ENCODE measurements around the gene MCRIP2. TPM values are rescaled to one million over a fixed set of nuclear protein-coding genes. Genes with fewer than 3 reads are reported as not detected.

Gene MCRIP2
- total and polyA plus RNA-seq, 9 of the 15 experiments (the other 6 are each of a cell fraction or from before 2014, with no cell fraction given) = 0.80 to 120 (median 35.2) TPM

- Histone ChIP-seq H3K9me1 (ENCODE audit: control insufficient read depth, insufficient read depth, low read length) (no peaks in the 10 kb centered on the region), H3K79me2 (ENCODE audit: control insufficient read depth, insufficient read depth, low read length) (peaks cover 22% of the 10 kb centered on the region), H3K4me1 (replicated peaks in 1 of 2; ENCODE audit: control insufficient read depth in 2 of 2, insufficient read depth in 2 of 2, low read length in 2 of 2) (peaks cover 21 to 83% of the 10 kb centered on the region in 2 experiments), H4K20me1 (replicated peaks; ENCODE audit: control insufficient read depth, insufficient read depth, low read length) (no peaks in the 10 kb centered on the region), H3K9me3 (replicated peaks; ENCODE audit: control insufficient read depth, insufficient read depth, low read depth, low read length) (no peaks in the 10 kb centered on the region), H3K27ac (ENCODE audit: extremely low read depth, low read depth, low read length) (peak overlapping the region; percentile 93), H3K4me2 (ENCODE audit: insufficient read depth, low read length) (peak overlapping the region; percentile 92), H3K4me3 (peak overlapping the region; percentile 87), H3K27me3 (ENCODE audit: control insufficient read depth in 2 of 2, insufficient read depth in 2 of 2, low read length in 2 of 2) (no peaks in the 10 kb centered on the region), H3K9ac (ENCODE audit: insufficient read depth in 1 of 2, low read depth in 2 of 2, low read length in 2 of 2) (peak overlapping the region; percentile 87 to 99), H3K36me3 (ENCODE audit: control insufficient read depth, insufficient read depth, low read length) (peaks cover 25% of the 10 kb centered on the region; the same call in 1 of the 3 replicates), H2AFZ (ENCODE audit: low read depth, low read length) (peak overlapping the region; percentile 97)
- intact Hi-C loops (cut with micrococcal nuclease) = loop anchor here (2.0 to 5.0 kb wide), 2 partner anchors 13 to 42 kb away; partner anchors contain the start of gene RHBDL1
- peak in 2 of 4 experiments; percentile 41 to 42 for DNase-seq (ENCODE audit: extremely low read depth in 1 of 4, low spot score in 3 of 4)
- ChIA-PET CTCF (ENCODE audit: low intra/inter-chr PET ratio) (interaction anchor here (1.8 kb wide), 1 partner anchor 32 kb away, joined by 7 read pairs; the partner anchor contains the start of gene RHOT2), POLR2A (interaction anchor here (0.6 to 2.2 kb wide), 13 partner anchors 11 to 1043 kb away, joined by 3 to 8 read pairs (median 4); partner anchors contain the start of genes NHLRC4 and RHOT2)
- 1% methylated on average over 42 of the region's 55 CpGs for WGBS (ENCODE audit: insufficient coverage, low coverage, missing lambda C conversion rate)
- FAIRE-seq = no peak
- BruUV-seq (replicated peaks) = no TSS peak
- ATAC-seq = peak; percentile 2; the same call in 2 of the 3 replicates
- in situ Hi-C loops (cut with MboI) = no loop called here
- TF ChIP-seq THAP12 (CRISPR knock-in tag; IDR thresholded peaks at IDR 0.05) (peak; percentile 42; the same call in 1 of the 2 replicates), POLR2B (IDR thresholded peaks at IDR 0.05; ENCODE audit: low read depth, partially characterized antibody) (peak; percentile 61), ZBTB7A (IDR thresholded peaks at IDR 0.05; ENCODE audit: borderline replicate concordance, control insufficient read depth, low read depth, low read length) (0 out of 2 replicates have a peak, but pooled peaks have one; percentile 7), PBX2 (CRISPR knock-in tag; IDR thresholded peaks at IDR 0.05; ENCODE audit: low read depth) (no peak), PBX2 (tag; conservative IDR thresholded peaks at IDR 0.05; ENCODE audit: low read depth) (no peak), REST (IDR thresholded peaks at IDR 0.05; ENCODE audit: borderline replicate concordance) (no peak), REST (CRISPR knock-in tag; IDR thresholded peaks at IDR 0.05; ENCODE audit: low read depth) (peak; percentile 34; the same call in 1 of the 2 replicates)
Observed at GRCh38 chr16:635573-636205, 5.9 kb upstream of the MCRIP2 start.
